SIG-M5 (cell line): ENCODE results near the gene NUP54.

Experiments
- DNase-seq: peaks from one replicate; lab custom pipeline; 2025; lab: John Stamatoyannopoulos, UW

The NUP54 gene

GRCh38 chr4:76072760-76073159 is 75.4 kb downstream of the NUP54 start:
- DNase-seq: no peak

GRCh38 chr4:76067652-76068286 is 80.4 kb downstream of the NUP54 start:
- DNase-seq: no peak

- no peak for DNase-seq
Measured at GRCh38 chr4:76066546-76066945, 81.7 kb downstream of the NUP54 start.
